Measurements from ENCODE around the gene RBM4B. TPM values are rescaled to one million over a fixed set of nuclear protein-coding genes. Genes with fewer than 3 reads are reported as not detected.

The RBM4B gene
- total and polyA plus RNA-seq, 4 donors, result 7.1 to 13.8 (median 10.6) TPM

DNA sequence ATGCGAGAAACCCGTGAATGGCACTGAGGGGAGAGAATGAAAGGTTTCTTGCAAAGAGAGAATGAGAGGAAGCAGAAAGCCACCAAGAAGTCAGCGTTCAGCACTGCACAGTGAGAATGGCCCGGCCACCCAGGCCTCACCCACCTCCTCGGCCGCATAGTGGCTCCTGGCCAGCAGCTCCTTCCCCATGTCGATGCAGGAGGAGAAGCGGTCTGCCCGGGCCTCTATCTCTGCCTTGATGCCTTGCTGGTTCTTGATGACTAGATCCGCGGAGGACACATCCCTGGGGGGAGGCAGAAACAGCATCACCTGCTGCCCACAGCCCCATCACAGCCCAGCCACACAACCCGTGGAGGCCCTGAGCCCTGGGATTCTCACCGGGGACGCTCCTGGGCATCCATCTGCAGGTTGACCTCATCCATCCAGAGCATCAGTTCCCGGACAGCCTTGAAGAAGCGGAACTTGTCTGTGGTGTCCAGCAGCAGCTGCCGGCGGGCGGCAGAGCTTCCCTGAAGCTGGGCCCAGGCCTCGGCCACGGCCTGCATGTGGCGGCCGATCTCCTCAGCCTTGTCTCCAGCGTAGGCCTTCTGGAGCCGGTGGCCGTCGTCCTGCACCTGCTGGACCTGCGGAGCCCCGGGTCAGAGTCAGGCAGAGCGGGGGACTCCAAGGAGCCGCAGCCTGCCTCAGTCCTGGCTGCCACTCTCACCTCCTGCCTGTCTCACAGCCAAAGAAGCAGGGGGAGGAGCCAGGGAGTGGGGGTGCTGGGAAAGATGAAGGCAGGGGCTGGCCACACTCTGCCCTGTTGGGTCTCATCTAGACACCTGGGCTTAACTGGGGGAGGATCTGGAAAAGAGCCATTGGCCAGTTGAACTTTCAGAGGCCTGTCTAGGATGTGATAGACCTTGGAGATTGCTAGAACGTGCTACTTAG, 12.2 kb upstream of the RBM4B start:
- WGBS, result 94% methylated on average over 32 of the region's 32 CpGs
- H3K9me3 ChIP-seq (ENCODE audit: control insufficient read depth in 4 of 4, low read length in 3 of 4), result no peaks in the 10 kb centered on the region
- no peak overlapping the region for H3K27ac ChIP-seq (ENCODE audit: low read depth in 1 of 2, low read length in 2 of 2)
- H3K4me3 ChIP-seq (ENCODE audit: low read depth in 1 of 3, low read length in 3 of 3), result no peak overlapping the region
- no peak for DNase-seq (ENCODE audit: low spot score)
- H3K27me3 ChIP-seq (ENCODE audit: control insufficient read depth in 4 of 4, insufficient read depth in 4 of 4, low read length in 3 of 4), result no peaks in the 10 kb centered on the region
- H3K9ac ChIP-seq (ENCODE audit: low read depth in 1 of 2, low read length in 2 of 2), result no peak overlapping the region
- TF ChIP-seq YY1 (IDR thresholded peaks at IDR 0.05) (no peak), RXRA (IDR thresholded peaks at IDR 0.05) (no peak), EGR1 (IDR thresholded peaks at IDR 0.05; ENCODE audit: low read depth in 2 of 2) (no peak), JUND (IDR thresholded peaks at IDR 0.05) (no peak), TAF1 (conservative IDR thresholded peaks at IDR 0.05) (no peak), GABPA (IDR thresholded peaks at IDR 0.05 in 1 of 2, conservative IDR thresholded peaks at IDR 0.05 in 1 of 2) (no peak), HNF4G (IDR thresholded peaks at IDR 0.05) (no peak), HNF4A (conservative IDR thresholded peaks at IDR 0.05) (no peak)
- TF ChIP-seq, protein P1, sequence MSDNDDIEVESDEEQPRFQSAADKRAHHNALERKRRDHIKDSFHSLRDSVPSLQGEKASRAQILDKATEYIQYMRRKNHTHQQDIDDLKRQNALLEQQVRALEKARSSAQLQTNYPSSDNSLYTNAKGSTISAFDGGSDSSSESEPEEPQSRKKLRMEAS (IDR thresholded peaks at IDR 0.05), result no peak
- TF ChIP-seq, protein P2, sequence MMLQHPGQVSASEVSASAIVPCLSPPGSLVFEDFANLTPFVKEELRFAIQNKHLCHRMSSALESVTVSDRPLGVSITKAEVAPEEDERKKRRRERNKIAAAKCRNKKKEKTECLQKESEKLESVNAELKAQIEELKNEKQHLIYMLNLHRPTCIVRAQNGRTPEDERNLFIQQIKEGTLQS (IDR thresholded peaks at IDR 0.05), result no peak
- peaks cover 13 to 79% (median 37%) of the 10 kb centered on the region in 4 donors for H3K36me3 ChIP-seq (ENCODE audit: control insufficient read depth in 4 of 4, insufficient read depth in 3 of 4, low read depth in 1 of 4, low read length in 3 of 4)
- no peaks in the 10 kb centered on the region for H3K4me1 ChIP-seq (ENCODE audit: control insufficient read depth in 4 of 4, insufficient read depth in 4 of 4, low read length in 3 of 4)

DNA sequence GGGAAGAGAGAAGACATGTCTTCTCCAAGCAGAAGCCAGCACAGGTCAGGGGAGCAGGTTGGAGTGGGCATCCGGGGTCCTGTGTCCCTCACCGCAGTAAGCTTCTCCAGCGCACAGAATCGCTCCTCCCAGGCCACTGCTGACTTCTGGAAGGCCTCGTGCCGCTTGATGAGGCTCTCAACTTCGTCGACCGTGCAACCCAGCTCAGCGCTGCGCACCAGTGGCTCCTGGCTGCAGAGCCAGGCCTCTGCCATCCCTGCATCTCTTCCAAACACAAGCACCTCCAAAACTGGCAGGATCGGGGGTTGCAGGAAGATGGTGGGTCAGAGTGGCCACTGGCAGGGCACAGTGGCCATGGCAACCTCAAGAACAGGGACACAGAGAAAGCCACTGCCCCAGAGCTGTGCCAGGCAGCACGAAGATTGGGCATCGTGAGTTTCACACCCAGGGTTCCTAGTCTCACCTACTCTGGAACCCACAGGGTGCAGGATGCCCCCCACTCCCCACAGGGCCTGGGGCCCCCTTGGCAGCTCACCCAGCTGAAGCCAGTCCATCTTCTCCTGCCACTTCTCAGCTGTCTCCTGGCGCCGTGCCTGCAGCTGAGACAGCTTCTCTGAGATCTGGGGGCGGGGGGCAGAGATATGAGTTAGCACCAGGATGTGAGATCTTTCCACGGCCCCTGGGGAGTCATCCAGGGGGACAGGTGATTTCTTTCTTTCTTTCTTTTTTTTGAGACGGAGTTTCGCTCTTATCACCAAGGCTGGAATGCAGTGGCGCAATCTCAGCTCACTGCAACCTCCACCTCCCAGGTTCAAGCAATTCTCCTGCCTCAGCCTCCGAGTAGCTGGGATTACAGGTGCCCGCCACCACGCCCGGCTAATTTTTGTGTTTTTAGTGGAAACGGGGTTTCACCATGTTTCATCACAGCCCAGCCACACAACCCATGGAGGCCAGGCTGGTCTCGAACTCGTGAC, 11.2 kb upstream of the RBM4B start:
- TF ChIP-seq, protein P3, sequence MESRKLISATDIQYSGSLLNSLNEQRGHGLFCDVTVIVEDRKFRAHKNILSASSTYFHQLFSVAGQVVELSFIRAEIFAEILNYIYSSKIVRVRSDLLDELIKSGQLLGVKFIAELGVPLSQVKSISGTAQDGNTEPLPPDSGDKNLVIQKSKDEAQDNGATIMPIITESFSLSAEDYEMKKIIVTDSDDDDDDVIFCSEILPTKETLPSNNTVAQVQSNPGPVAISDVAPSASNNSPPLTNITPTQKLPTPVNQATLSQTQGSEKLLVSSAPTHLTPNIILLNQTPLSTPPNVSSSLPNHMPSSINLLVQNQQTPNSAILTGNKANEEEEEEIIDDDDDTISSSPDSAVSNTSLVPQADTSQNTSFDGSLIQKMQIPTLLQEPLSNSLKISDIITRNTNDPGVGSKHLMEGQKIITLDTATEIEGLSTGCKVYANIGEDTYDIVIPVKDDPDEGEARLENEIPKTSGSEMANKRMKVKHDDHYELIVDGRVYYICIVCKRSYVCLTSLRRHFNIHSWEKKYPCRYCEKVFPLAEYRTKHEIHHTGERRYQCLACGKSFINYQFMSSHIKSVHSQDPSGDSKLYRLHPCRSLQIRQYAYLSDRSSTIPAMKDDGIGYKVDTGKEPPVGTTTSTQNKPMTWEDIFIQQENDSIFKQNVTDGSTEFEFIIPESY (IDR thresholded peaks at IDR 0.05), result no peak
- TF ChIP-seq, protein P1 (IDR thresholded peaks at IDR 0.05), result no peak
- TF ChIP-seq HNF4G (IDR thresholded peaks at IDR 0.05) (no peak), GABPA (IDR thresholded peaks at IDR 0.05 in 1 of 2, conservative IDR thresholded peaks at IDR 0.05 in 1 of 2) (no peak), FOXA2 (IDR thresholded peaks at IDR 0.05) (no peak), TAF1 (conservative IDR thresholded peaks at IDR 0.05) (no peak), RXRA (IDR thresholded peaks at IDR 0.05) (no peak), RAD21 (IDR thresholded peaks at IDR 0.05) (no peak)
- Histone ChIP-seq H3K9me3 (ENCODE audit: control insufficient read depth in 4 of 4, low read length in 3 of 4) (no peaks in the 10 kb centered on the region), H3K4me3 (ENCODE audit: low read depth in 1 of 3, low read length in 3 of 3) (no peak overlapping the region), H3K4me1 (ENCODE audit: control insufficient read depth in 4 of 4, insufficient read depth in 4 of 4, low read length in 3 of 4) (no peaks in the 10 kb centered on the region), H3K9ac (ENCODE audit: low read depth in 1 of 2, low read length in 2 of 2) (no peak overlapping the region), H3K36me3 (ENCODE audit: control insufficient read depth in 4 of 4, insufficient read depth in 3 of 4, low read depth in 1 of 4, low read length in 3 of 4) (peaks cover 13 to 83% (median 35%) of the 10 kb centered on the region in 4 donors), H3K27ac (ENCODE audit: low read depth in 1 of 2, low read length in 2 of 2) (no peak overlapping the region), H3K27me3 (ENCODE audit: control insufficient read depth in 4 of 4, insufficient read depth in 4 of 4, low read length in 3 of 4) (no peaks in the 10 kb centered on the region)
- WGBS, result 88% methylated on average over 28 of the region's 28 CpGs
- DNase-seq (ENCODE audit: low spot score), result no peak

All from liver (tissue), 9 donors.